Type B pancreatic cell (in vitro differentiated cells): ENCODE data around the gene ADCY5. TPM values are rescaled to one million over a fixed set of nuclear protein-coding genes. Genes with fewer than 3 reads are reported as not detected.

ENCODE experiments used
- DNase-seq: peaks from one replicate; pipeline ENCODE4 v3.0.0; 2021; ENCODE audit warnings: mixed read lengths; ENCODE audit not compliant: unreplicated experiment; ENCODE audit errors: extremely low spot score
- H3K27ac Mint-ChIP-seq: 2 replicates; pipeline ENCODE4 v1.8.0; 2021; ENCODE audit warnings: mild to moderate bottlenecking, mixed read lengths
- H3K27me3 Mint-ChIP-seq: 2 replicates; pipeline ENCODE4 v1.8.0; 2021; ENCODE audit warnings: mixed read lengths
- H3K36me3 Mint-ChIP-seq: 2 replicates; pipeline ENCODE4 v1.8.0; 2021; ENCODE audit warnings: mixed read lengths
- H3K4me1 Mint-ChIP-seq: one replicate; pipeline ENCODE4 v1.8.0; 2021; ENCODE audit warnings: mixed read lengths; ENCODE audit not compliant: unreplicated experiment
- H3K4me3 Mint-ChIP-seq: 2 replicates; pipeline ENCODE4 v1.8.0; 2021; ENCODE audit warnings: mild to moderate bottlenecking, mixed read lengths
- H3K9me3 Mint-ChIP-seq: 2 replicates; pipeline ENCODE4 v1.8.0; 2021; ENCODE audit warnings: mixed read lengths
- CTCF ChIP-seq: fragments of 200-600 bp; sonication (generic); conservative IDR thresholded peaks from 2 replicates; pipeline ENCODE4 v1.5.0; 2021; ENCODE audit warnings: antibody characterized with exemption, mild to moderate bottlenecking
- total RNA-seq: library from RNA; stranded (reverse); gene quantifications from 2 replicates; pipeline ENCODE4 v1.2.1, GENCODE V29; 2021; ENCODE audit warnings: low replicate concordance

Gene ADCY5
- total RNA-seq, 1 donor from 2014 or later, result 9.1 TPM

- Mint-ChIP-seq H3K9me3 (no peaks in the 10 kb centered on the region), H3K36me3 (no peaks in the 10 kb centered on the region), H3K27ac (no peak overlapping the region), H3K4me1 (peaks cover 4% of the 10 kb centered on the region), H3K4me3 (no peak overlapping the region), H3K27me3 (no peaks in the 10 kb centered on the region)
- TF ChIP-seq CTCF, result no peak
- no peak for DNase-seq
These were observed 37.6 kb upstream of the ADCY5 start for GRCh38 chr3:123486460-123486859.

GRCh38 chr3:123485551-123485950 lies 36.7 kb upstream of the ADCY5 start:
- Mint-ChIP-seq H3K27me3 (no peaks in the 10 kb centered on the region), H3K4me3 (no peak overlapping the region), H3K27ac (no peak overlapping the region), H3K4me1 (peaks cover 4% of the 10 kb centered on the region), H3K9me3 (no peaks in the 10 kb centered on the region), H3K36me3 (no peaks in the 10 kb centered on the region)
- TF ChIP-seq CTCF, result no peak
- no peak for DNase-seq

- TF ChIP-seq CTCF, result no peak
- Mint-ChIP-seq H3K27ac (no peak overlapping the region), H3K36me3 (no peaks in the 10 kb centered on the region), H3K9me3 (no peaks in the 10 kb centered on the region), H3K4me1 (no peaks in the 10 kb centered on the region), H3K27me3 (peaks cover 7% of the 10 kb centered on the region), H3K4me3 (no peak overlapping the region)
- no peak for DNase-seq
These were observed 34.3 kb upstream of the ADCY5 start for GRCh38 chr3:123483146-123483545.

GRCh38 chr3:123481722-123482457 lies 33.0 kb upstream of the ADCY5 start:
- H3K4me3 Mint-ChIP-seq, result no peak overlapping the region
- no peaks in the 10 kb centered on the region for H3K36me3 Mint-ChIP-seq
- DNase-seq, result no peak
- H3K27ac Mint-ChIP-seq, result no peak overlapping the region
- H3K27me3 Mint-ChIP-seq, result peaks cover 14% of the 10 kb centered on the region
- TF ChIP-seq CTCF, result no peak
- no peaks in the 10 kb centered on the region for H3K4me1 Mint-ChIP-seq
- no peaks in the 10 kb centered on the region for H3K9me3 Mint-ChIP-seq

- Mint-ChIP-seq H3K36me3 (no peaks in the 10 kb centered on the region), H3K4me1 (no peaks in the 10 kb centered on the region), H3K27me3 (peaks cover 15% of the 10 kb centered on the region), H3K27ac (no peak overlapping the region), H3K4me3 (no peak overlapping the region), H3K9me3 (no peaks in the 10 kb centered on the region)
- no peak for DNase-seq
- TF ChIP-seq CTCF, result no peak
These were observed 32.2 kb upstream of the ADCY5 start for GRCh38 chr3:123481071-123481470.
